SU-DHL-6 (cell line): ENCODE measurements around the gene STX18.

Experiments used
- EZH2phosphoT487 ChIP-seq: fragments of 200-600 bp; sonication (generic), shearing (Covaris generic); conservative IDR thresholded peaks from 2 replicates; pipeline ENCODE4 v1.6.1; 2018; ENCODE audit warnings: mild to moderate bottlenecking, antibody characterized with exemption, low read length, moderate library complexity, mixed read lengths
- TF ChIP-seq, protein P1 (sequence below): fragments of 200-600 bp; sonication (generic); IDR thresholded peaks from one replicate; pipeline ENCODE4 v1.5.1; 2017; ENCODE audit warnings: antibody characterized with exemption, mild to moderate bottlenecking, low read length, moderate library complexity; ENCODE audit not compliant: insufficient read depth, poor library complexity, severe bottlenecking

DNA sequence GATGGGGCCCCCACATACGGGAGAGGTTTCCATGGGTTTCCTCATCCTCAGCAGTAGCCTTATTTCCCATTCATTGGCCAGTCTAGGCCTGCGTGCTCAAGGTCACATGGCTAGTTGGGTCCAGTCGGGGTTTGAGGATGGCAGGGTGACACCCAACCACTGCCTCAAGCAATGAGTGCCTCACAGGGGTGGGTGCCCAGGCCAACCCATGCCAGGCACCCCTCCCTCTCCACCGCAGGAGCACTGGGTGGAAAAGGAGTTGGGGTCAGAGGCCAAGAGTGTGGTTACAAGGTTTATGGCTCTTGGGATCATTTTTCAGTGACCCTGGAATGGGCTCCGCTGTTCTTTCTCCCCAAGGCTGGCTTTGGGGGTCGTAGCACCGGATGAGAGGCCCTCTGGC is 151.8 kb downstream of the STX18 start:
- TF ChIP-seq, protein P1, sequence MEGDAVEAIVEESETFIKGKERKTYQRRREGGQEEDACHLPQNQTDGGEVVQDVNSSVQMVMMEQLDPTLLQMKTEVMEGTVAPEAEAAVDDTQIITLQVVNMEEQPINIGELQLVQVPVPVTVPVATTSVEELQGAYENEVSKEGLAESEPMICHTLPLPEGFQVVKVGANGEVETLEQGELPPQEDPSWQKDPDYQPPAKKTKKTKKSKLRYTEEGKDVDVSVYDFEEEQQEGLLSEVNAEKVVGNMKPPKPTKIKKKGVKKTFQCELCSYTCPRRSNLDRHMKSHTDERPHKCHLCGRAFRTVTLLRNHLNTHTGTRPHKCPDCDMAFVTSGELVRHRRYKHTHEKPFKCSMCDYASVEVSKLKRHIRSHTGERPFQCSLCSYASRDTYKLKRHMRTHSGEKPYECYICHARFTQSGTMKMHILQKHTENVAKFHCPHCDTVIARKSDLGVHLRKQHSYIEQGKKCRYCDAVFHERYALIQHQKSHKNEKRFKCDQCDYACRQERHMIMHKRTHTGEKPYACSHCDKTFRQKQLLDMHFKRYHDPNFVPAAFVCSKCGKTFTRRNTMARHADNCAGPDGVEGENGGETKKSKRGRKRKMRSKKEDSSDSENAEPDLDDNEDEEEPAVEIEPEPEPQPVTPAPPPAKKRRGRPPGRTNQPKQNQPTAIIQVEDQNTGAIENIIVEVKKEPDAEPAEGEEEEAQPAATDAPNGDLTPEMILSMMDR: no peak
- TF ChIP-seq EZH2phosphoT487: no peak
